Stimulated activated CD8-positive, alpha-beta memory T cell treated with anti-CD3 and anti-CD28 coated beads, Interleukin-2, amount 100 ng/mL, for 1 hour (primary cell): ENCODE measurements around the gene KRTAP10-1.

Source experiments
- DNase-seq, 2 donors: peaks; one replicate each; pipeline ENCODE4 v3.0.0-alpha.2; 2020; ENCODE audit warnings: low read depth in 2 of 2

The KRTAP10-1 gene

GRCh38 chr21:44516342-44516741 lies 23.7 kb downstream of the KRTAP10-1 start:
- DNase-seq = no peak

- no peak for DNase-seq
Observed at GRCh38 chr21:44515359-44516165, 24.4 kb downstream of the KRTAP10-1 start.

- DNase-seq = no peak
Observed at GRCh38 chr21:44514746-44515358, 25.1 kb downstream of the KRTAP10-1 start.

GRCh38 chr21:44514218-44514520 lies 25.8 kb downstream of the KRTAP10-1 start:
- no peak for DNase-seq

GRCh38 chr21:44513389-44514217 lies 26.4 kb downstream of the KRTAP10-1 start:
- no peak for DNase-seq

- DNase-seq = no peak
Observed at GRCh38 chr21:44512496-44513388, 27.3 kb downstream of the KRTAP10-1 start.

- no peak for DNase-seq
Observed at GRCh38 chr21:44511938-44512275, 28.1 kb downstream of the KRTAP10-1 start.

GRCh38 chr21:44511219-44511937 lies 28.6 kb downstream of the KRTAP10-1 start:
- no peak for DNase-seq

- DNase-seq = peak; percentile 54 to 69
Observed at GRCh38 chr21:44510508-44511218, 29.3 kb downstream of the KRTAP10-1 start.

- no peak for DNase-seq
Observed at GRCh38 chr21:44510109-44510507, 29.9 kb downstream of the KRTAP10-1 start.

GRCh38 chr21:44509539-44509938 lies 30.5 kb downstream of the KRTAP10-1 start:
- DNase-seq = no peak

GRCh38 chr21:44508711-44509445 lies 31.1 kb downstream of the KRTAP10-1 start:
- no peak for DNase-seq

- no peak for DNase-seq
Observed at GRCh38 chr21:44508426-44508710, 31.6 kb downstream of the KRTAP10-1 start.

- no peak for DNase-seq
Observed at GRCh38 chr21:44507673-44508425, 32.1 kb downstream of the KRTAP10-1 start.

- no peak for DNase-seq
Observed at GRCh38 chr21:44506279-44507255, 33.4 kb downstream of the KRTAP10-1 start.

GRCh38 chr21:44505673-44506278 lies 34.2 kb downstream of the KRTAP10-1 start:
- DNase-seq = no peak

- no peak for DNase-seq
Observed at GRCh38 chr21:44503901-44504399, 36.0 kb downstream of the KRTAP10-1 start.
